HepG2 (cell line): ENCODE results near the gene RARA. TPM values are rescaled to one million over a fixed set of nuclear protein-coding genes. Genes with fewer than 3 reads are reported as not detected.
A peak's percentile ranks its signal among the peaks of the same experiment; 100 is the strongest.

Source experiments
- CBX2 ChIP-seq, 2 experiments: fragments of 200-600 bp in 1 of 2; sonication (generic); formaldehyde crosslinking in 1 of 2; IDR thresholded peaks; 2 replicates each; pipeline versions ENCODE4 v1.7.0 to v1.8.1; 2018 to 2022; ENCODE audit warnings: low read depth in 2 of 2, low read length in 1 of 2, mild to moderate bottlenecking in 1 of 2, missing genetic modification reagents in 1 of 2
- HMGXB4 ChIP-seq, 2 experiments: sonication (generic) in 1 of 2; formaldehyde crosslinking in 1 of 2; IDR thresholded peaks; 2 replicates each; pipeline versions ENCODE4 v1.4.0 to v1.6.1; 2018 to 2020; ENCODE audit warnings: missing genetic modification reagents in 2 of 2, borderline replicate concordance in 1 of 2, low read depth in 1 of 2, mild to moderate bottlenecking in 1 of 2, missing biosample characterization in 1 of 2
- HNF1B ChIP-seq: sonication (generic); formaldehyde crosslinking; IDR thresholded peaks from 2 replicates; pipeline ENCODE4 v1.5.1; 2020; ENCODE audit warnings: mild to moderate bottlenecking, moderate library complexity, missing genetic modification reagents
- HNF4G ChIP-seq, 2 experiments: sonication (generic) in 1 of 2; formaldehyde crosslinking in 1 of 2; IDR thresholded peaks; 2 replicates each; pipeline versions ENCODE4 v1.4.0 to v1.6.1; 2011 to 2020; ENCODE audit warnings: borderline replicate concordance in 2 of 2, low read depth in 2 of 2, mild to moderate bottlenecking in 2 of 2, low read length in 1 of 2, missing genetic modification reagents in 1 of 2, moderate library complexity in 1 of 2
- PREB ChIP-seq: sonication (generic); formaldehyde crosslinking; IDR thresholded peaks from 2 replicates; pipeline ENCODE4 v1.4.0; 2020; ENCODE audit warnings: missing genetic modification reagents
- PTBP1 ChIP-seq: fragments of 200-400 bp; formaldehyde crosslinking; IDR thresholded peaks from 2 replicates; pipeline ENCODE4 v1.6.1; 2018; ENCODE audit warnings: low read length, low read depth; ENCODE audit not compliant: poor library complexity, severe bottlenecking
- RARA ChIP-seq: IDR thresholded peaks from 2 replicates; pipeline ENCODE4 v1.6.1; 2016; ENCODE audit warnings: missing genetic modification reagents, missing compliant biosample characterization
- RBFOX2 ChIP-seq: fragments of 200-400 bp; formaldehyde crosslinking; IDR thresholded peaks from 2 replicates; pipeline ENCODE4 v1.6.1; 2017; ENCODE audit warnings: low read depth, mild to moderate bottlenecking, low read length
- SALL2 ChIP-seq: sonication (generic); formaldehyde crosslinking; IDR thresholded peaks from 2 replicates; pipeline ENCODE4 v1.8.1; 2023; ENCODE audit warnings: mild to moderate bottlenecking, missing genetic modification reagents, inconsistent platforms
- SIX4 ChIP-seq: sonication (generic); formaldehyde crosslinking; IDR thresholded peaks from 2 replicates; pipeline ENCODE4 v1.4.0; 2020; ENCODE audit warnings: missing genetic modification reagents
- ZBTB7B ChIP-seq: sonication (generic); formaldehyde crosslinking; IDR thresholded peaks from 2 replicates; pipeline ENCODE4 v1.4.0; 2020; ENCODE audit warnings: missing genetic modification reagents
- ZNF10 ChIP-seq: sonication (generic); formaldehyde crosslinking; IDR thresholded peaks from 2 replicates; pipeline ENCODE4 v1.4.0; 2020; ENCODE audit warnings: mild to moderate bottlenecking, low read depth, missing genetic modification reagents, borderline replicate concordance
- ZNF142 ChIP-seq: sonication (generic); formaldehyde crosslinking; IDR thresholded peaks from 2 replicates; pipeline ENCODE4 v1.4.0; 2020; ENCODE audit warnings: missing genetic modification reagents
- ZNF570 ChIP-seq: sonication (generic); formaldehyde crosslinking; IDR thresholded peaks from 2 replicates; pipeline ENCODE4 v1.4.0; 2020; ENCODE audit warnings: mild to moderate bottlenecking, missing genetic modification reagents, borderline replicate concordance
- polyA plus RNA-seq, 8 experiments: library from polyadenylated mRNA; depleted of rRNA in 3 of 8; stranded (reverse) in 7 of 8; unstranded in 1 of 8; fragments of >200 nt; fragmentation: Illumina TruSeq in 4 of 8; extraction: Trizol in 4 of 8; gene quantifications; 2 replicates each; pipeline versions ENCODE4 v1.2.1 to v1.2.3, GENCODE V29; 2011 to 2016; ENCODE audit warnings: low read depth in 4 of 8, missing spikeins in 1 of 8, mixed read lengths in 1 of 8; ENCODE audit not compliant: insufficient read depth in 1 of 8
- total RNA-seq, 5 experiments: library from RNA; depleted of rRNA; stranded (reverse); fragments of >200 nt; fragmentation: Illumina TruSeq; extraction: Trizol; gene quantifications; 2 replicates each; pipeline ENCODE4 v1.2.3, GENCODE V29; 2016; ENCODE audit warnings: low read depth in 1 of 5

Gene RARA
- total and polyA plus RNA-seq, 2 of the 13 experiments (the other 11 are each of a cell fraction or from before 2014, with no cell fraction given) = 6.4 to 8.6 TPM

- TF ChIP-seq PTBP1 = peak; percentile 47
- TF ChIP-seq CBX2 (IDR thresholded peaks at IDR 0.05; ENCODE audit: low read depth, low read length) = no peak
- TF ChIP-seq CBX2 (CRISPR knock-in tag; IDR thresholded peaks at IDR 0.05; ENCODE audit: low read depth) = no peak
- no peak for TF ChIP-seq PREB (CRISPR knock-in tag)
- TF ChIP-seq SIX4 = 0 out of 2 replicates have a peak, but pooled peaks have one; percentile 46
- peak; percentile 76 for TF ChIP-seq RBFOX2
- TF ChIP-seq ZNF570 (CRISPR knock-in tag) = no peak
- TF ChIP-seq ZNF142 (CRISPR knock-in tag) = peak; percentile 71; the same call in 1 of the 2 replicates
- TF ChIP-seq ZNF10 (CRISPR knock-in tag) = no peak
- peak; percentile 75 to 86 for TF ChIP-seq HMGXB4 (CRISPR knock-in tag; IDR thresholded peaks at IDR 0.05; ENCODE audit: borderline replicate concordance in 1 of 2, low read depth in 1 of 2)
- TF ChIP-seq SALL2 (CRISPR knock-in tag) = peak; percentile 48
- no peak; the same call in 1 of the 2 replicates for TF ChIP-seq RARA (CRISPR knock-in tag)
- TF ChIP-seq HNF4G (IDR thresholded peaks at IDR 0.05; ENCODE audit: borderline replicate concordance, low read depth, low read length) = no peak
- TF ChIP-seq HNF4G (CRISPR knock-in tag; IDR thresholded peaks at IDR 0.05; ENCODE audit: borderline replicate concordance, low read depth) = peak; percentile 62; the same call in 1 of the 2 replicates
- TF ChIP-seq ZBTB7B (CRISPR knock-in tag) = peak; percentile 64; the same call in 1 of the 2 replicates
- TF ChIP-seq HNF1B = peak; percentile 89; the same call in 1 of the 2 replicates
These were observed 21.2 kb upstream of the RARA start, which contains the start of gene CDC6 (continued) for GRCh38 chr17:40287494-40288369.
